ENCODE results near the gene NFYC.
A peak's percentile ranks its signal among the peaks of the same experiment; 100 is the strongest.

The NFYC gene

GRCh38 chr1:40802742-40803113 lies 111.2 kb downstream of the NFYC start:
- no peak overlapping the region for H3K4me3 ChIP-seq (ENCODE audit: low read length)
- DNase-seq (ENCODE audit: low read depth, low spot score), result no peak

- no peak for DNase-seq (ENCODE audit: low read depth, low spot score)
- no peak overlapping the region for H3K4me3 ChIP-seq (ENCODE audit: low read length)
Measured at GRCh38 chr1:40803447-40803846, 111.9 kb downstream of the NFYC start.

- DNase-seq (ENCODE audit: low read depth, low spot score), result no peak
Measured at GRCh38 chr1:40803902-40804301, 112.4 kb downstream of the NFYC start.

DNA sequence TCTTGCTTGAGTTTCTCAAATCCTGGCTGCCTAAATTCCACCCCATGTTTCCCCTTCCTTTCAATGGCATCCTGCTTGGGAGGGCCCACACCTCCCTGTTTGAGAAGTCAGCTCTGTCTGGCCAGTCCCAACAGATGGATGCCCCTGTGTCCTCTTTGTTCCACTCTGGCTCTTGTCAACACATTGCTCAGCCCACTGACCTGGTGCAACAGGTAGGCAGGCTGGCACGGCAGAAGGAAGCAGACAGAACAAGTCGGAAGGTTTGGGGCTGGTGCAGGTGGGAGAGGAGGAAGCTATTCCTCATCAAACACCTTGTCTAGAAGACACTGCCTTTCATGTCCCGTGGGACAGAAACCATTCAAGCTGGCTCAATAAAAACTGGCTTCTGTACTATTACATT lies 114.7 kb downstream of the NFYC start:
- no peak for DNase-seq (ENCODE audit: low read depth, low spot score)
- H3K4me3 ChIP-seq (ENCODE audit: low read length), result no peak overlapping the region

More at GRCh38 chr1:40803902-40804301, 112.4 kb downstream of the NFYC start:
- no peak overlapping the region for H3K4me3 ChIP-seq (ENCODE audit: low read length)

DNA sequence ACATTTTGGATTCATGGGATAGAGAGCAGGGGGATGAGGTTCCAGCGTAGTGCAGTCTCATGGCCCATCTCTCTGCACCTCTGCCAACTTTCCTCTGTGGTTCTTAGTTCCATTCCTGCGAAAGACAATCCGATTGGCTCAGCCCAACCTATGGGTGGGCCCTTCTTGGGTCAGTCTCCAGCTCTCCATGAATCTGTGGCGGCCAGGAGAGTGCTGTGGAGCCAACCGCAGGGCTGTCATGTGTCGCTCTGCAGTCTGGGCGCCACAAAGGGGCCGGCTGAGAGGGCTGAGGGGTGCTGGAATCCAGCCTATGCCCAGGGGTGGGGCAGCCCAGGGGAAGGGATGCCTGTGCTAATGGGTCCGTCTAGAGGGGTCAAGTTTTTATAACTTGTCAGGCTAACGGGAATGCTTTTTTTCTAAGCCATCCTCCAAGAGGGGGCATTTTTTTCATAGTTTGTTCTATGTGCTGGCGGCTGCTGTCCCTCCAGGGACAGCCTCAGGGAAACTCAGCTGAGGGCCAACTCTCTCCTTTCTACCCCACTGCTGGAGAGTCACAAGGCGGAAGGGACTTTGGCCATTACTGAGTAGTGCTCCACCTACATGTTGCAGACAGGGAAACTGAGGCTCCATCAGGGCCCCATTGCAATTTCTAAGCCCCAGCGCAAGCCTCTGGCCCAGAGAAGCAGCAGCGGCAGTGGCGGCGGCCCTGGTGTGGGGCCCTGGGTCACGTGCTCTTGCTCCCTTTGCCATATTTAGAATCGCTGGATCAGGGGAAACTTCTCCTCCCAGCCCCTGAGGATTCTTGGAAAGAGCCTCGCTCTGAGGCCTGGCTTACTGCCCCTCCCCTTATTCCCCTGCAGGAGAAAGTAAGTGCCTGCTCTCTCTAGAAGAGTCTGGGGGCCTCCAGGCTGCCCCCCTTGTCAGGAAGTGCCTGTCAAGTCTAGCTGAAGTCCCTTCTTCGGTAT lies 115.5 kb downstream of the NFYC start:
- DNase-seq (ENCODE audit: low read depth, low spot score), result no peak
- no peak overlapping the region for H3K4me3 ChIP-seq (ENCODE audit: low read length)

- no peak for DNase-seq (ENCODE audit: low read depth, low spot score)
- H3K4me3 ChIP-seq (ENCODE audit: low read length), result no peak overlapping the region
Measured at GRCh38 chr1:40808002-40808401, 116.5 kb downstream of the NFYC start.

DNA sequence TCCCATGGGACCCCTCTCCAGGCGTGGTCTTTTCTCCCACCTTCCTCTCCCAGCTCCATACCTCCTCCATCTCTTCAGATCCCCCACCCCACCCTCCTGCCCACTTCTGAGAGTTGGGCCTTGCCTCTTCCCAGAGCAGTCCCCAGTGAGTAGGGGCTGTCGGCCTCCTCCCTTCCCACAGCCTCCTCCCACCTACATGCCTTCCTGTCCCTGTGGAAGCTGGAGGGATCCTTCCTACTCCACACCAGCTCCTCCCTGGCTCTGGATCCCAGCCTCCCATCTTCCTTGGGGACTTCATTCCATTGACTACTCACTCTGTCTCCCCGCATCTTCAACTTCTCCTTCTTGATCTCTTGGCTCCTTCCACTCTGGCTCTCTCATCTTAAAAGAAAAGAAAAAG lies 116.9 kb downstream of the NFYC start:
- no peak for DNase-seq (ENCODE audit: low read depth, low spot score)
- no peak overlapping the region for H3K4me3 ChIP-seq (ENCODE audit: low read length)

DNA sequence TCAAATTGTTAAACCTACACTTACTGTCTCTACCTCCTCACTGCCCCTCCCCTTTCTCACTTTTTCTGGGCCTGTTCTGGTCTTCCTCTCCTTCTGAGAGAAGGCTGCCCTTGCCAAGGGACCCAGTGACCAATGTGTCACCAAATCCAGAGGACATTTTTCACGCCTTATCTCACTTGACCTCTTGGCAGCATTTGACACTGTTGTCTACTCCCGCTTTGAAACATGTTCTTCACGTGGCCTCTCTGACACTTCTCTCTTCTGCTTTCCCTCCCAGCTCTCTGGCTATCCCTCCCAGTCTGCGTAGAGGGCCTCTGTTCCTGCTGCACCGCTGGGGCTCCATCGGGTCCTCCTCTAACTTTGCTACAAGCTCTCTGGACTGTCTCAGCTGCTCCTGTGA lies 117.4 kb downstream of the NFYC start:
- DNase-seq (ENCODE audit: low read depth, low spot score), result no peak
- H3K4me3 ChIP-seq (ENCODE audit: low read length), result no peak overlapping the region

- H3K4me3 ChIP-seq (ENCODE audit: low read length), result no peak overlapping the region
- no peak for DNase-seq (ENCODE audit: low read depth, low spot score)
Measured at GRCh38 chr1:40810927-40811326, 119.4 kb downstream of the NFYC start.

GRCh38 chr1:40815420-40815819 lies 123.9 kb downstream of the NFYC start:
- DNase-seq (ENCODE audit: low read depth, low spot score), result no peak
- H3K4me3 ChIP-seq (ENCODE audit: low read length), result no peak overlapping the region

GRCh38 chr1:40817791-40818263 lies 126.3 kb downstream of the NFYC start:
- no peak for DNase-seq (ENCODE audit: low read depth, low spot score)
- no peak overlapping the region for H3K4me3 ChIP-seq (ENCODE audit: low read length)

DNA sequence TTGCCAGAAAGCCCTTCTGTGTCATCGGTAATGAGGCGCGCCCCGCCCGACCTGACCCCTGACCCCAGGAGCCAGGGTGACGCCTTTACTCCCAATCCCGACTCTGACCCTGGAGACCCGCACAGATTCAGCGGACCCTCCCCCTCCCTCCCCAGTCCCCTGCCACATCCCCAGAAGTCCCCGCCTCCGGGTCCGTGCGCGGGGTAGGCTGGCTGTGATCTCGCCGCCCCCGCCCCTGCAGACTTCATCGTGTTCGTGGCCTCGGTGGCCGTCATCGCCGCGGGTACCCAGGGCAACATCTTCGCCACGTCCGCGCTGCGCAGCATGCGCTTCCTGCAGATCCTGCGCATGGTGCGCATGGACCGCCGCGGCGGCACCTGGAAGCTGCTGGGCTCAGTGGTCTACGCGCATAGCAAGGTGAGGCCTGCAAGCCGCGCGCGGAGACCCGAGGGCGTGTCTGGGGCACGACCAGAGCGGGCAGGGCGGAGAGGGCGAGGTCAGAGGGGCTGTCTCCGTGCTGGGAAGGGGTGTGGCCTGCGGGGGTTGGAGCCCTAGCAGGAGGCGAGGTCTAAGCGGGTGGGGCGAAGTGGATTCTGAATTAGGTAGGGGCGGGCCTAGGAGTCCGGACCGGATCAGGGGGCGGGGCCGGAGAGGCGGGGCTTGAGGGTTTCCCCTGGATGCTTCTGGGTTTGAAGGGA lies 126.9 kb downstream of the NFYC start:
- H3K4me3 ChIP-seq (ENCODE audit: low read length), result no peak overlapping the region
- DNase-seq (ENCODE audit: low read depth, low spot score), result peak; percentile 28

- no peak overlapping the region for H3K4me3 ChIP-seq (ENCODE audit: low read length)
- no peak for DNase-seq (ENCODE audit: low read depth, low spot score)
Measured at GRCh38 chr1:40819101-40819500, 127.6 kb downstream of the NFYC start.

- H3K4me3 ChIP-seq (ENCODE audit: low read length), result no peak overlapping the region
- no peak for DNase-seq (ENCODE audit: low read depth, low spot score)
Measured at GRCh38 chr1:40820251-40820797, 128.8 kb downstream of the NFYC start.

Data from Jurkat, Clone E6-1 (cell line).